H1 (cell line): ENCODE data around the gene HBB. TPM values are rescaled to one million over a fixed set of nuclear protein-coding genes. Genes with fewer than 3 reads are reported as not detected.

Experiments
- CTCF ChIA-PET: fragments of 300-600 bp; sonication (Branson Sonifier 250); formaldehyde crosslinking; loops from one replicate; lab custom pipeline; 2021; ENCODE audit not compliant: partially characterized antibody; lab: Charles Lee
- POLR2A ChIA-PET: fragments of 300-600 bp; sonication (Branson Sonifier 250); formaldehyde crosslinking; loops from one replicate; lab custom pipeline; 2021; ENCODE audit warnings: inconsistent platforms; ENCODE audit not compliant: partially characterized antibody; lab: Charles Lee
- DNase-seq, 2 experiments: peaks; one replicate each; pipeline versions ENCODE4 v3.0.0 to v3.0.0-alpha.2; 2010 to 2022; ENCODE audit warnings: low spot score in 2 of 2, low read depth in 1 of 2, mixed read lengths in 1 of 2
- FAIRE-seq: peaks from 2 replicates; lab custom pipeline; 2011; peaks lifted over from hg19 to GRCh38; lab: Jason Lieb, UNC
- H2AFZ ChIP-seq: 2 replicates; pipeline ENCODE4 v1.8.1; 2012; ENCODE audit warnings: low read length, inconsistent platforms
- H2AK5ac ChIP-seq: 2 replicates; pipeline ENCODE4 v1.6.1; 2013; ENCODE audit warnings: low read depth, low read length
- H2BK120ac ChIP-seq: replicated peaks from 2 replicates; pipeline ENCODE3; 2013; ENCODE audit warnings: low read depth, low read length, inconsistent platforms
- H2BK12ac ChIP-seq: 2 replicates; pipeline ENCODE4 v1.6.1; 2013; ENCODE audit warnings: low read depth, low read length
- H2BK15ac ChIP-seq: 2 replicates; pipeline ENCODE4 v1.6.1; 2013; ENCODE audit warnings: low read length
- H2BK20ac ChIP-seq: 2 replicates; pipeline ENCODE4 v1.6.1; 2013; ENCODE audit warnings: low read length
- H2BK5ac ChIP-seq: 2 replicates; pipeline ENCODE4 v1.6.1; 2013; ENCODE audit warnings: low read depth, low read length
- H3K14ac ChIP-seq: 2 replicates; pipeline ENCODE4 v1.6.1; 2013; ENCODE audit warnings: inconsistent platforms; ENCODE audit not compliant: insufficient read length
- H3K18ac ChIP-seq: 2 replicates; pipeline ENCODE4 v1.6.1; 2013; ENCODE audit warnings: low read length; ENCODE audit errors: extremely low read depth
- H3K23ac ChIP-seq: 2 replicates; pipeline ENCODE4 v1.6.1; 2013; ENCODE audit warnings: inconsistent platforms; ENCODE audit not compliant: insufficient read length
- H3K23me2 ChIP-seq: 2 replicates; pipeline ENCODE4 v1.6.1; 2013; ENCODE audit warnings: low read depth, low read length
- H3K27ac ChIP-seq: 2 replicates; pipeline ENCODE4 v1.6.1; 2011; ENCODE audit warnings: low read depth, low read length, inconsistent platforms
- H3K27me3 ChIP-seq, 4 experiments: replicated peaks in 1 of 4; 1 replicate in 1 of 4; 2 replicates in 3 of 4; pipeline versions ENCODE4 v1.6.1 to v1.8.1; 2011 to 2013; ENCODE audit warnings: low read length in 3 of 4, mild to moderate bottlenecking in 3 of 4, inconsistent platforms in 2 of 4, mixed read lengths in 2 of 4, moderate library complexity in 1 of 4; ENCODE audit not compliant: control insufficient read depth in 3 of 4, insufficient read depth in 3 of 4; ENCODE audit errors: extremely low read depth in 1 of 4
- H3K36me3 ChIP-seq, 4 experiments: 2 replicates each; pipeline versions ENCODE4 v1.6.1 to v1.8.1; 2011 to 2013; ENCODE audit warnings: mild to moderate bottlenecking in 4 of 4, low read length in 3 of 4, moderate library complexity in 2 of 4, control low read depth in 1 of 4, inconsistent platforms in 1 of 4; ENCODE audit not compliant: insufficient read depth in 4 of 4, control insufficient read depth in 2 of 4
- H3K4ac ChIP-seq: replicated peaks from 2 replicates; pipeline ENCODE3; 2013; ENCODE audit warnings: low read length, low read depth, mixed read lengths, inconsistent platforms; ENCODE audit not compliant: insufficient read length
- H3K4me1 ChIP-seq, 4 experiments: replicated peaks in 1 of 4; 1 replicate in 1 of 4; 2 replicates in 3 of 4; pipeline versions ENCODE4 v1.6.1 to v1.8.1; 2011 to 2013; ENCODE audit warnings: low read length in 3 of 4, inconsistent platforms in 2 of 4, mixed read lengths in 1 of 4; ENCODE audit not compliant: insufficient read depth in 4 of 4, control insufficient read depth in 3 of 4
- H3K4me2 ChIP-seq, 2 experiments: 2 replicates each; pipeline versions ENCODE4 v1.6.1 to v1.8.1; 2011 to 2013; ENCODE audit warnings: low read depth in 2 of 2, low read length in 2 of 2, control low read depth in 1 of 2, inconsistent platforms in 1 of 2, mild to moderate bottlenecking in 1 of 2; ENCODE audit not compliant: insufficient read depth in 1 of 2
- H3K4me3 ChIP-seq, 4 experiments: fragments of 200-600, 300-600 bp in 1 of 4; sonication (generic), shearing (Covaris generic), sonication (Bioruptor Twin) in 1 of 4; 2 replicates each; pipeline versions ENCODE4 v1.5.1 to v1.8.1; 2011 to 2016; ENCODE audit warnings: low read length in 4 of 4, low read depth in 3 of 4, control low read depth in 2 of 4, inconsistent platforms in 2 of 4, mild to moderate bottlenecking in 2 of 4, mixed read lengths in 1 of 4, moderate library complexity in 1 of 4; ENCODE audit not compliant: insufficient read depth in 2 of 4; ENCODE audit errors: extremely low read depth in 1 of 4
- H3K56ac ChIP-seq: replicated peaks from 2 replicates; pipeline ENCODE3; 2013; ENCODE audit warnings: low read depth, mild to moderate bottlenecking, mixed read lengths, low read length, inconsistent platforms; ENCODE audit not compliant: insufficient read length
- H3K79me1 ChIP-seq: 2 replicates; pipeline ENCODE4 v1.6.1; 2013; ENCODE audit warnings: low read depth, low read length, control low read depth
- H3K79me2 ChIP-seq, 2 experiments: 2 replicates each; pipeline versions ENCODE4 v1.6.1 to v1.8.1; 2012 to 2013; ENCODE audit warnings: low read length in 2 of 2, mild to moderate bottlenecking in 2 of 2, inconsistent platforms in 1 of 2; ENCODE audit not compliant: insufficient read depth in 2 of 2, control insufficient read depth in 1 of 2
- H3K9ac ChIP-seq, 4 experiments: replicated peaks in 1 of 4; 1 replicate in 1 of 4; 2 replicates in 3 of 4; pipeline versions ENCODE4 v1.6.1 to v1.8.1; 2011 to 2013; ENCODE audit warnings: low read depth in 3 of 4, low read length in 3 of 4, control low read depth in 2 of 4, mild to moderate bottlenecking in 2 of 4, moderate library complexity in 2 of 4, inconsistent platforms in 1 of 4; ENCODE audit errors: extremely low read depth in 1 of 4
- H3K9me3 ChIP-seq, 2 experiments: 2 replicates each; pipeline versions ENCODE4 v1.6.1 to v1.8.1; 2012 to 2013; ENCODE audit warnings: mild to moderate bottlenecking in 2 of 2, moderate library complexity in 2 of 2, control low read depth in 1 of 2, inconsistent platforms in 1 of 2, low read depth in 1 of 2, low read length in 1 of 2, mixed read lengths in 1 of 2; ENCODE audit not compliant: insufficient read depth in 2 of 2
- H4K20me1 ChIP-seq, 2 experiments: replicated peaks in 1 of 2; 2 replicates each; pipeline versions ENCODE3 to v1.8.1; 2011 to 2013; ENCODE audit warnings: inconsistent platforms in 2 of 2, low read length in 2 of 2, mild to moderate bottlenecking in 1 of 2; ENCODE audit not compliant: insufficient read depth in 2 of 2, control insufficient read depth in 1 of 2
- H4K5ac ChIP-seq: 2 replicates; pipeline ENCODE4 v1.6.1; 2013; ENCODE audit warnings: low read length, low read depth, mixed read lengths, inconsistent platforms; ENCODE audit not compliant: insufficient read length
- H4K8ac ChIP-seq: 2 replicates; pipeline ENCODE4 v1.8.0; 2013; ENCODE audit warnings: mild to moderate bottlenecking, moderate library complexity, low read length, inconsistent platforms; ENCODE audit not compliant: insufficient read depth; ENCODE audit errors: extremely low read depth
- H4K91ac ChIP-seq: replicated peaks from 2 replicates; pipeline ENCODE3; 2013; ENCODE audit warnings: low read length, mixed read lengths, inconsistent platforms; ENCODE audit not compliant: insufficient read length
- EZH2 ChIP-seq: fragments of 200-600 bp; sonication (generic); IDR thresholded peaks from 2 replicates; pipeline ENCODE4 v1.7.1; 2012; ENCODE audit warnings: low read depth, mild to moderate bottlenecking, moderate library complexity, low read length, inconsistent platforms; ENCODE audit not compliant: severe bottlenecking
- JUN ChIP-seq: IDR thresholded peaks from 2 replicates; pipeline ENCODE4 v1.6.1; 2011; ENCODE audit warnings: low read depth, mild to moderate bottlenecking, improper control_type of control experiment, low read length
- KDM1A ChIP-seq: fragments of 200-600, 300-600 bp; sonication (generic); IDR thresholded peaks from 2 replicates; pipeline ENCODE4 v1.7.1; 2016; ENCODE audit warnings: mild to moderate bottlenecking, low read length, borderline replicate concordance
- POLR2A ChIP-seq, 2 experiments: IDR thresholded peaks; 1 replicate in 1 of 2; 2 replicates in 1 of 2; pipeline ENCODE4 v1.6.1; 2011; ENCODE audit warnings: low read depth in 2 of 2, low read length in 2 of 2, mild to moderate bottlenecking in 2 of 2; ENCODE audit errors: control extremely low read depth in 1 of 2
- TAF7 ChIP-seq: optimal IDR thresholded peaks from 2 replicates; pipeline ENCODE3; 2011; ENCODE audit warnings: low read depth, mild to moderate bottlenecking, inconsistent platforms, low read length, moderate library complexity, borderline replicate concordance
- WGBS, 2 experiments: shearing (Covaris generic) in 1 of 2; methylation state at CpG; one replicate each; pipeline versions ENCODE4 v1.1.6 to v1.1.7; 2013 to 2015; ENCODE audit warnings: low lambda C conversion rate in 2 of 2, mixed read lengths in 2 of 2, inconsistent platforms in 1 of 2, low coverage in 1 of 2, missing lambda C conversion rate in 1 of 2; ENCODE audit not compliant: insufficient replicate concordance in 2 of 2, insufficient coverage in 1 of 2, insufficient read length in 1 of 2; ENCODE audit errors: extremely low coverage in 1 of 2, missing lambda C conversion rate in 1 of 2; 5-methylcytosine and 5-hydroxymethylcytosine counted together
- polyA plus RNA-seq, 7 experiments: library from polyadenylated mRNA; depleted of rRNA in 3 of 7; stranded (reverse) in 5 of 7; unstranded in 2 of 7; fragments of >200 nt in 5 of 7; fragments of 200-250 nt in 2 of 7; gene quantifications; 1 replicate in 5 of 7; 2 replicates in 1 of 7; 4 replicates in 1 of 7; pipeline versions ENCODE4 v1.2.1 to v1.2.3, GENCODE V29; 2011 to 2013; ENCODE audit warnings: missing spikeins in 2 of 7, mixed read lengths in 2 of 7
- total RNA-seq: library from RNA; stranded (reverse); fragmentation: NEBNext Ultra II Directional; extraction: Animal tissue kit (Norgen Biotek cat#: 25700); gene quantifications from 2 replicates; pipeline ENCODE4 v1.2.1, GENCODE V29; 2021

HBB gene
- total and polyA plus RNA-seq, 2 of the 8 experiments (the other 6 are each of a cell fraction or from before 2014, with no cell fraction given) = not detected

- Histone ChIP-seq H3K79me2 (no peaks in the 10 kb centered on the region), H2BK120ac (no peak overlapping the region), H3K4me2 (no peak overlapping the region), H3K4ac (no peak overlapping the region), H3K4me3 (no peak overlapping the region), H3K4me1 (no peaks in the 10 kb centered on the region), H3K23ac (no peak overlapping the region), H3K27me3 (no peaks in the 10 kb centered on the region), H3K18ac (no peak overlapping the region), H3K9me3 (no peaks in the 10 kb centered on the region), H3K27ac (no peak overlapping the region), H2BK12ac (no peak overlapping the region), H4K8ac (no peak overlapping the region), H4K91ac (no peak overlapping the region), H4K5ac (no peak overlapping the region), H3K79me1 (no peaks in the 10 kb centered on the region), H3K14ac (no peak overlapping the region), H3K23me2 (no peaks in the 10 kb centered on the region; the same call in 1 of the 2 replicates), H2BK5ac (no peak overlapping the region), H2AFZ (no peak overlapping the region), H4K20me1 (no peaks in the 10 kb centered on the region), H3K56ac (no peak overlapping the region)
- WGBS, 2 experiments = 93% methylated on average over 2 of the region's 2 CpGs; no CpG with 5 or more reads in 1 of the 2 experiments
- FAIRE-seq (no peak), DNase-seq (no peak)
- ChIA-PET CTCF (no interaction called here), POLR2A (no interaction called here)
- no peak for TF ChIP-seq TAF7
- TF ChIP-seq KDM1A = no peak
- no peak for TF ChIP-seq JUN
- TF ChIP-seq POLR2A (IDR thresholded peaks at IDR 0.05; ENCODE audit: control extremely low read depth in 1 of 2, low read depth in 2 of 2, low read length in 2 of 2) = no peak
- TF ChIP-seq EZH2 = no peak
- TF ChIP-seq, all 59 proteins: peak for 0
- H2BK15ac ChIP-seq = no peak overlapping the region
- no peak overlapping the region for H2BK20ac ChIP-seq
- no peaks in the 10 kb centered on the region for H3K36me3 ChIP-seq
- no peak overlapping the region for H2AK5ac ChIP-seq
- no peak overlapping the region for H3K9ac ChIP-seq
Measured at GRCh38 chr11:5232821-5233220, 6.0 kb upstream of the HBB start.
